Measurements from ENCODE around the gene SOCS7.
A peak's percentile ranks its signal among the peaks of the same experiment; 100 is the strongest.
"Not testable (repeated sequence)": the region's sequence is repeated elsewhere in the genome, so short reads cannot be mapped to it uniquely, and the experiment has no call there.

SOCS7 gene

GRCh38 chr17:38421871-38422827 is 70.5 kb downstream of the SOCS7 start:
- DNase-seq, result no peak

- DNase-seq, result no peak
Observed at GRCh38 chr17:38424297-38424972, 72.8 kb downstream of the SOCS7 start.

- DNase-seq, result no peak
Observed at GRCh38 chr17:38425031-38425430, 73.4 kb downstream of the SOCS7 start.

- no peak for DNase-seq
Observed at GRCh38 chr17:38425744-38426143, 74.1 kb downstream of the SOCS7 start.

GRCh38 chr17:38426441-38426840 is 74.8 kb downstream of the SOCS7 start:
- no peak for DNase-seq

GRCh38 chr17:38427160-38427949 is 75.7 kb downstream of the SOCS7 start:
- no peak for DNase-seq

- peak; percentile 40 for DNase-seq
Observed at GRCh38 chr17:38428112-38428642, 76.5 kb downstream of the SOCS7 start, which contains the start of gene ARHGAP23. TSS of gene ARHGAP23 (plus strand) at chr17:38428464. CDS start at chr17:38428486, 22 bp downstream.

- no peak for DNase-seq
Observed at GRCh38 chr17:38428643-38429371, 77.2 kb downstream of the SOCS7 start.

GRCh38 chr17:38429476-38430100 is 77.9 kb downstream of the SOCS7 start:
- no peak for DNase-seq

GRCh38 chr17:38430316-38430715 is 78.7 kb downstream of the SOCS7 start:
- no peak for DNase-seq

GRCh38 chr17:38430822-38431221 is 79.2 kb downstream of the SOCS7 start:
- no peak for DNase-seq

- no peak for DNase-seq
Observed at GRCh38 chr17:38431346-38432145, 79.9 kb downstream of the SOCS7 start.

GRCh38 chr17:38434178-38434665 is 82.6 kb downstream of the SOCS7 start:
- no peak for DNase-seq

- no peak for DNase-seq
Observed at GRCh38 chr17:38435795-38436194, 84.2 kb downstream of the SOCS7 start.

- DNase-seq, result no peak
Observed at GRCh38 chr17:38436386-38436785, 84.7 kb downstream of the SOCS7 start.

GRCh38 chr17:38437313-38437712 is 85.7 kb downstream of the SOCS7 start:
- DNase-seq, result not testable (repeated sequence)

GRCh38 chr17:38439436-38439835 is 87.8 kb downstream of the SOCS7 start:
- DNase-seq, result no peak

GRCh38 chr17:38440614-38441397 is 89.2 kb downstream of the SOCS7 start:
- DNase-seq, result no peak

GRCh38 chr17:38441429-38442061 is 89.9 kb downstream of the SOCS7 start:
- DNase-seq, result no peak

Measured in CD4-positive, alpha-beta T cell treated with Interferon gamma for 1 hour (primary cell).